Activated CD4-positive, alpha-beta T cell treated with anti-CD3 and anti-CD28 coated beads for 36 hours (primary cell): ENCODE measurements around the gene SLC38A11. TPM values are rescaled to one million over a fixed set of nuclear protein-coding genes. Genes with fewer than 3 reads are reported as not detected.

Source experiments
- ATAC-seq: fragments of 200-7000 bp; cut with Tn5 transposase; one replicate; pipeline ENCODE4 v1.10.0; 2021; ENCODE audit warnings: mild to moderate bottlenecking, moderate library complexity
- CTCF ChIA-PET: fragments of 350-600 bp; sonication (Branson Sonifier 250); formaldehyde crosslinking; loops from one replicate; lab custom pipeline; 2021; ENCODE audit warnings: antibody characterized with exemption; lab: Charles Lee
- POLR2A ChIA-PET: fragments of 350-600 bp; sonication (Branson Sonifier 250); formaldehyde crosslinking; loops from one replicate; lab custom pipeline; 2021; ENCODE audit warnings: antibody characterized with exemption, inconsistent platforms; lab: Charles Lee
- DNase-seq: peaks from one replicate; pipeline ENCODE4 v3.0.0-alpha.2; 2020
- H3K27ac Mint-ChIP-seq: one replicate; pipeline ENCODE4 v1.8.0; 2021; ENCODE audit warnings: mixed read lengths
- H3K27me3 Mint-ChIP-seq: one replicate; pipeline ENCODE4 v1.8.0; 2021; ENCODE audit warnings: mixed read lengths
- H3K36me3 Mint-ChIP-seq: one replicate; pipeline ENCODE4 v1.8.0; 2021; ENCODE audit warnings: low read depth, mixed read lengths
- H3K4me1 Mint-ChIP-seq: one replicate; pipeline ENCODE4 v1.8.0; 2021; ENCODE audit warnings: mixed read lengths
- H3K4me3 Mint-ChIP-seq: one replicate; pipeline ENCODE4 v1.8.0; 2021; ENCODE audit warnings: mild to moderate bottlenecking, moderate library complexity, mixed read lengths
- H3K9me3 Mint-ChIP-seq: one replicate; pipeline ENCODE4 v1.8.0; 2021; ENCODE audit warnings: low read depth, mixed read lengths
- intact Hi-C, 2 experiments: fragments of 100-400 bp; cut with DNase I in 1 of 2; cut with micrococcal nuclease in 1 of 2; formaldehyde crosslinking; loops; one replicate each; pipeline versions ENCODE4 v1.14.2 to v1.15.1; 2022 to 2024; cut with DNase I, micrococcal nuclease
- total RNA-seq, 2 experiments: library from RNA; stranded (reverse); gene quantifications; one replicate each; pipeline ENCODE4 v1.2.3, GENCODE V29; 2021

Gene SLC38A11
- total RNA-seq, 2 experiments from 2014 or later: not detected

DNA sequence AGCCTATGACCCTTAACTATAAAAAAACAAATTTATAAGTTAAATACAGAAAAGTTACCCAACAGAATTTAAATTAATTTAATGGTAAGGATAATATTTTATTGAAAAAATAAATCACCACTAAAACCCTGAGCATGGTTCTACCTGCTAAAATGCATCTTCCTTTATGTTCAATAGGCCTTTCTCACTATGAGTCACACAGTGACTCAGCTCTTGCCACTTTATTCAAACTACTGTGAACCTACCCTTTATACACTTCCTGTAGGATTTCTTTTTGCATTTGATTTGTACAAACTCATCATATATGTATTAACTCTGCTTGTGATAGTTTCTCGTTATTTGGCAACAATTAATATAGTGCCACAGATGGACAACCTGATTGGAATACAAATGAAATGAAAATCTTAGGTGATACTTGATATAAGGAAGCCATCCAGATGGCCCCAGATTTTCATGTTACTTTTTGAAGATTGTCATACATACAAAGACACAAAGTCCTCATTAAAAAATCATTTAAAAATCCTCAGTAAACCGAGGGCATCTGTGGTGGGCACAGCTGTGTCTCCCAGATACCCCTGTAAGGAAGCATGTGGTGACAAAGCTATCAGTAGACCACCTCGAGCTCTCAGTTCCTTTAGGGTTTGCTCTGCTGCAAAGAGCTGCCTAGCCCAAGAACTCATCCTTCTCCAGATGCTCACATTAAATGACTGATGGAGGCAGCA, 58.5 kb downstream of the SLC38A11 start:
- ChIA-PET POLR2A (interaction anchor here (0.6 kb wide), 1 partner anchor 1056 kb away, joined by 3 read pairs; no protein-coding TSS in a partner anchor), CTCF (interaction anchor here (1.2 kb wide), 1 partner anchor 21 kb away, joined by 3 read pairs; no protein-coding TSS in a partner anchor)
- no peaks in the 10 kb centered on the region for H3K36me3 Mint-ChIP-seq
- ATAC-seq: peak; percentile 90
- H3K9me3 Mint-ChIP-seq: peaks cover 4% of the 10 kb centered on the region
- DNase-seq: peak; percentile 13
- H3K27ac Mint-ChIP-seq: no peak overlapping the region
- no peak overlapping the region for H3K4me3 Mint-ChIP-seq
- no peaks in the 10 kb centered on the region for H3K27me3 Mint-ChIP-seq
- peaks cover 6% of the 10 kb centered on the region for H3K4me1 Mint-ChIP-seq
- intact Hi-C loops: loop anchor here in 1 of 2 experiments (1.0 kb wide), 1 partner anchor 14 kb away; no protein-coding TSS in a partner anchor

DNA sequence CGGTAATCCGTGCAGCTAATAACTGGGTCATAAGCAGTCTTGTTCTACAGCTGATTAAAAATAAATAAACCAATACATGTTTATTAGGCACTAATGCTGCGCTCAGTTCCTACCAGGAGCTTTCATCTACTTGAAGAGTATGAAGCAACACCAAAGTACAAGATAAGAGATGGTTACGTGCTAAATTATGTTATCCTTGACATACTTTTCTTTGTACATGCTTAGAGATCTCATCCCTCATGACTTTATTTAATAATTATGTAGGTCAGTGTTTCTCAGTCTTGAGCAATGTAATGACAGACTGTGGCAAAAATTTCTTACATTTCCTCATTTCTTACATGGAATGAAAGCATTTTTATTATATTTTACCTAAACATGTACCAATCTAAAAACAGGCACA, 59.1 kb downstream of the SLC38A11 start:
- ATAC-seq (no peak), DNase-seq (no peak)
- CTCF ChIA-PET: interaction anchor here (1.2 kb wide), 1 partner anchor 20 kb away, joined by 3 read pairs; no protein-coding TSS in a partner anchor
- Mint-ChIP-seq H3K4me1 (peaks cover 6% of the 10 kb centered on the region), H3K9me3 (peaks cover 4% of the 10 kb centered on the region), H3K27me3 (no peaks in the 10 kb centered on the region), H3K36me3 (no peaks in the 10 kb centered on the region), H3K27ac (no peak overlapping the region), H3K4me3 (no peak overlapping the region)
- intact Hi-C loops: loop anchor here in 1 of 2 experiments (1.0 kb wide), 1 partner anchor 14 kb away; no protein-coding TSS in a partner anchor
- POLR2A ChIA-PET: interaction anchor here (0.6 kb wide), 1 partner anchor 1057 kb away, joined by 3 read pairs; no protein-coding TSS in a partner anchor

DNA sequence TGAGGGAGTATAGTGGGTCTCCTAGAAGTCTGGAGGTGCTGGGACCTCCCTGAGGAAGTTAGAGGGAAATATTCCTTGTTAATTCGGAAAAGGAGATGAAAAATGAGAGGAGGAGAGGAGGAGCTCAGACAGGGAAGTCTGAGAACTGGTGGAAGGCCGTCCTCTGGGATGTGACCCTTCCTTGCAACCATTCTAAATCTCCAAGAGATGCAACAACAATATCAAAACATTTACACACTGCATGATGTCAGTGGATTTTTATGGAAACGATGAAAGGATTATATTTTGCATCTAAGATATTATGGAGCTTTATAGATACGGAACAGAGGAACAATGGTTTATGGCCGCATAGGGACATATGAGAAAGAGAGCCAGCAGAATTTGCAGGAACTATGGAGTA, 63.9 kb downstream of the SLC38A11 start:
- intact Hi-C loops: no loop called here
- POLR2A ChIA-PET: no interaction called here
- Mint-ChIP-seq H3K4me3 (no peak overlapping the region), H3K9me3 (no peaks in the 10 kb centered on the region), H3K27me3 (peaks cover 2% of the 10 kb centered on the region), H3K27ac (no peak overlapping the region), H3K36me3 (no peaks in the 10 kb centered on the region), H3K4me1 (no peaks in the 10 kb centered on the region)
- CTCF ChIA-PET: no interaction called here
- DNase-seq: no peak
- ATAC-seq: no peak

DNA sequence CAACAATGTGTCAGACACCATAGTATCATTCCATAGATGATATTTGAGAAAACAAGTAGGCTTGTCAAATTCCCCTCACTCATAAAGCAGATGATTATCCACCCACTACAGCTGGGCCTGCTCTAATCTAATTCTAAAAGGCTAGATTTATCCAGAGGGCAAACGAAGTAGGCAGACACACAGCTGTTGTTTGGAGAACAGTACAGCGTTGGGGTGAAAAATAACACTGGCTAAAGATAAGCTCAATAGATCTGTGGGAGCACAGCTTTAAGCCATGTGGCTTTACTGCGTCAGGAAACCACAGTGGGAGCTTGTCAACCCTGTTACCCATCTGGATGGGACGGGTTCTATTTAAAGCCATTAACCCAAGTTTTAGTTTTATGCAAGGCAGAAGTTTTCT, 64.8 kb downstream of the SLC38A11 start:
- Mint-ChIP-seq H3K4me3 (no peak overlapping the region), H3K9me3 (no peaks in the 10 kb centered on the region), H3K36me3 (no peaks in the 10 kb centered on the region), H3K4me1 (no peaks in the 10 kb centered on the region), H3K27me3 (peaks cover 2% of the 10 kb centered on the region), H3K27ac (no peak overlapping the region)
- DNase-seq: no peak
- intact Hi-C loops: no loop called here
- no peak for ATAC-seq
- ChIA-PET CTCF (no interaction called here), POLR2A (no interaction called here)

DNA sequence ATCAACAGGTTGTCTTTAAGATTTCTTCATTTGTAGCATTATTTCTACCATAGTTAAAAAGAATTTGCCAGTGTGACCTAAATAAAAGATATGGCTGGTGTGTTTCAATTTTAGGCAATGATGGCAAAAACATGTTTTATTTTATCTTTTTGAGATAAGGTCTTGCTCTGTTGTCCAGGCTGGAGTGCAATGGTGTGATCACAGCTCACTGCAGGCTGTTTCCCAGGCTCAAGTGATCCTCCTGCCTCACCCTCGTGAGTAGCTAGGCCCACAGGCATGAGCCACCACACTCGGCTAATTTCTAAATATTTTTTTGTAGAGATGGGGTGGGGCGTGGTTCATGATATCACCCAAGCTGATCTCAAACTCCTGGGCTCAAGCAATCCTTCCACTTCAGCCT, 66.7 kb downstream of the SLC38A11 start:
- no peak overlapping the region for H3K4me3 Mint-ChIP-seq
- DNase-seq (no peak), ATAC-seq (no peak)
- intact Hi-C loops: no loop called here
- CTCF ChIA-PET: interaction anchor here (0.6 to 0.7 kb wide), 2 partner anchors 21 to 115 kb away, joined by 3 read pairs; no protein-coding TSS in a partner anchor
- H3K4me1 Mint-ChIP-seq: no peaks in the 10 kb centered on the region
- H3K27ac Mint-ChIP-seq: no peak overlapping the region
- H3K36me3 Mint-ChIP-seq: no peaks in the 10 kb centered on the region
- POLR2A ChIA-PET: no interaction called here
- H3K27me3 Mint-ChIP-seq: peaks cover 2% of the 10 kb centered on the region
- no peaks in the 10 kb centered on the region for H3K9me3 Mint-ChIP-seq

DNA sequence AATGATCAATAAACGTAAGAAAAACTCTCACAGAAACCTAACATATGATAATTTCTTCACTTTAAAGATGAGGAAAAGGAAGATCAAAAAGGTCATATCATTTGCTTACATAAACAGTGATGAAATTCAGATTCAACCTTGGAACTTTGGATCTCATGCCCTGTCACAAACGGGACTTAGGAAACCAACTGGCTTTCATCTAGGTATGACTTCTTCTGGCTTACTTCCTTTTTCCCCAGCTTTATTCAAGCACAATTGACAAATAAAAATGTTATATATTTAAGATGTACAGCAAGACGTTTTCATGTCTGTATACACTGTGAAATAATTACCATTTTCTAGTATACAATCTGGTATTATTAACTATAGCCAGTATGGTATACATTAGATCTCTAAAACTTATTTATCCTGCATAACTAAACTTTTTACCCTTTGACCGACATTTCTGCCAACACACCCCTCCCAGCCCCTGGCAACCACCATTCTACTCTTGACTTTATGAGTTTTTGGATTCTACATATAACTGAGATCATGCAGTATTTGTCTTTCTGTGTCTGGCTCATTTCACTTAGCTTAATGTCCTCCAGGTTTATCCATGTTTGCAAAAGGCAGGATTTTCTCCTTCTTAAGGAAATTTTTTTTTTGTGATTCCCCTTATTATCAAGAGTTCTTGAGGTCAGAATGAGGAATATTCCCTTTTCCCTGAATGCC, 67.7 kb downstream of the SLC38A11 start:
- H3K4me1 Mint-ChIP-seq: no peaks in the 10 kb centered on the region
- POLR2A ChIA-PET: no interaction called here
- CTCF ChIA-PET: interaction anchor here (0.7 kb wide), 1 partner anchor 22 kb away, joined by 3 read pairs; no protein-coding TSS in a partner anchor
- H3K36me3 Mint-ChIP-seq: no peaks in the 10 kb centered on the region
- intact Hi-C loops: no loop called here
- DNase-seq (no peak), ATAC-seq (no peak)
- no peak overlapping the region for H3K27ac Mint-ChIP-seq
- peaks cover 2% of the 10 kb centered on the region for H3K27me3 Mint-ChIP-seq
- H3K4me3 Mint-ChIP-seq: no peak overlapping the region
- H3K9me3 Mint-ChIP-seq: no peaks in the 10 kb centered on the region

DNA sequence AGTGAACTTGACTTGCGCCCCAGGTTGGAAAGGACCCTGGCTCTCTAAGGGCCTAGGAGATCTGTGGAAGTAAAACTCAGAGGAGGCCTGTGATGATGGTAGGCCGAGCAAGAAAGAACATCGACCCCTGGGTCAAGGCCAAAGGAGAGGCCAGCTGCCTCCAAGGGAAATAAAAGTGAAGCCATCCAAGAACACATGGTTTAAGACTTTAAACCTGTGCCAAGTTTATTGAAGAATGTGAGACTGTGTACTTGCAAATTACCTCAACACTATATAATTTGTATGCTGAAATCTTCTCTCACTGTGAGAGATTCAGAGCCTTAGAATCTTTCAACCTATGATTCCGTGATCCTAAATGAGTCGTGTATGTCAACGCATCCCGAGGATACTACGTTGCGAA, 73.0 kb downstream of the SLC38A11 start:
- intact Hi-C loops: no loop called here
- DNase-seq (no peak), ATAC-seq (no peak)
- no peak overlapping the region for H3K4me3 Mint-ChIP-seq
- H3K36me3 Mint-ChIP-seq: no peaks in the 10 kb centered on the region
- H3K27ac Mint-ChIP-seq: no peak overlapping the region
- CTCF ChIA-PET: interaction anchor here (0.5 to 1.0 kb wide), 2 partner anchors 24 to 243 kb away, joined by 3 read pairs; no protein-coding TSS in a partner anchor
- POLR2A ChIA-PET: no interaction called here
- H3K4me1 Mint-ChIP-seq: no peaks in the 10 kb centered on the region
- H3K9me3 Mint-ChIP-seq: no peaks in the 10 kb centered on the region
- H3K27me3 Mint-ChIP-seq: no peaks in the 10 kb centered on the region

DNA sequence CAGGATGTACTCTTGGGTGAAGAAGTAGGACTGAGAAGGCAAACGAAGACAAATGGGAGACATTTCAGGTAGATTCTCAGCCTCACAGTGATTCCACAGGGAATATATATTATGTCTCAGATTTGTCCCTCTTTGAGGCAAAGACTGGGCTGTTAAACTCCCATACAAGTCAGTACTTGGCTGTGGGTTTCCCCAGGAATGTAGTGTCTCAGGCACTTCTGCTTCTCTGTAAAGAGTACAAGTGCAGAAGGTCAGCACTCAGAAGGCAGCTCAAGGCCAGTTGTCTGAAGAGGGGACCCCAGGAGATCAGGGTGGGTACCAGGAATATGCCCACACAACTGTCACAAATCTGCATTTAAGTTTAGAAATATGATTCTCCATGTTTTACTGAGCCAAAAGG, 73.8 kb downstream of the SLC38A11 start:
- POLR2A ChIA-PET: no interaction called here
- ATAC-seq (no peak), DNase-seq (no peak)
- CTCF ChIA-PET: interaction anchor here (0.5 to 1.2 kb wide), 3 partner anchors 25 to 244 kb away, joined by 3 to 4 read pairs (median 3); no protein-coding TSS in a partner anchor
- Mint-ChIP-seq H3K9me3 (no peaks in the 10 kb centered on the region), H3K27me3 (peaks cover 2% of the 10 kb centered on the region), H3K4me1 (no peaks in the 10 kb centered on the region), H3K36me3 (no peaks in the 10 kb centered on the region), H3K27ac (no peak overlapping the region), H3K4me3 (no peak overlapping the region)
- intact Hi-C loops: no loop called here

DNA sequence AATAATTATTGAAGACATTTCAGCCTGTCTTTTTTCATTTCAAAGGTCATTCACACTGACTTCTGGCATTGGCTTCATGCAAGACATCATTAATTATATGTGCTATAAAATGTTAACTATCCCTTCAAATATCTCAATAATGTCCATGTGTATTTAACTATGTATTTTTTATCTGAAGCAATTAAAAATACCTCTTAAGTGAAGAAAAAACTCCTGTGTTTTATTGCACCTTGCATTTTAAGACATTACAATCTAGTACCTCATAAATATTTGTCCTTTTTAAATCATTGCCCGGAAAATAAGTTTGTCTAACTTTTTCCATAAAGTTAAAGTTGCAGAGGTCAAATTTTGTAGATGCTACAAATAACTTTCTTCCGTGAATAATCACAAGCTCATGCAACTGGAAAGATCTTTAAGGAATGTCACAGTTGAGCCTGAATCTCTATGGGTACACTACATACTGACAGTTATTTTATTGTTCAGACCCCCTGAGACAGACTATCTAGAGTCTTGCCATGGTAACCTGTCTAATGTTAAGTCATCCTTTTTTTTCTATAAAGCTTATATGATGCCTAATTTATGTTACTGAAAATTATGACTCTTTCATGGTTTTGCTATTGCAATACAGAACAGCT, 75.3 kb downstream of the SLC38A11 start:
- Mint-ChIP-seq H3K36me3 (no peaks in the 10 kb centered on the region), H3K4me3 (no peak overlapping the region), H3K4me1 (no peaks in the 10 kb centered on the region), H3K27ac (no peak overlapping the region), H3K27me3 (peaks cover 3% of the 10 kb centered on the region), H3K9me3 (no peaks in the 10 kb centered on the region)
- CTCF ChIA-PET: interaction anchor here (0.6 to 0.7 kb wide), 2 partner anchors 38 to 294 kb away, joined by 3 to 5 read pairs; no protein-coding TSS in a partner anchor
- intact Hi-C loops: no loop called here
- ATAC-seq (no peak), DNase-seq (no peak)
- POLR2A ChIA-PET: no interaction called here

DNA sequence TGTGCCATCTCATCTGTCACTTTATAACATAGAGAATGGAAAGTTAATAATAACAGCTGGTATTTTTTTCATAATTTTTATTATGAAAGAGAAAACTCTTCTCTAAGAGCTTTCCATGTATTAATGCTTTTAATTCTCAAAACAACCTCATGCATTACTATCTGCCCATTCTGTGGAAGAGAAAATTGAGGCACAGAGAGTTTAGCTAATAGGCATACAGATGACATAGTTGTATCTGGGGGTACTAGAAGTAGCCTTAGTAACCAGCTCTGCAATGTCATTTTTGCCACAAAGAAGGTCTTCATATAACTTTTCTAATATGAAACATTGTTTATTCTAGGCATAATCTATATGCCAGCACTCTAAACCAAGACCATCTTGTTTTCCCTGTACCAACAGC, 77.4 kb downstream of the SLC38A11 start:
- H3K27ac Mint-ChIP-seq: no peak overlapping the region
- intact Hi-C loops: no loop called here
- no peak overlapping the region for H3K4me3 Mint-ChIP-seq
- H3K27me3 Mint-ChIP-seq: peaks cover 3% of the 10 kb centered on the region
- DNase-seq (no peak), ATAC-seq (no peak)
- ChIA-PET CTCF (no interaction called here), POLR2A (no interaction called here)
- no peaks in the 10 kb centered on the region for H3K36me3 Mint-ChIP-seq
- H3K9me3 Mint-ChIP-seq: no peaks in the 10 kb centered on the region
- no peaks in the 10 kb centered on the region for H3K4me1 Mint-ChIP-seq

DNA sequence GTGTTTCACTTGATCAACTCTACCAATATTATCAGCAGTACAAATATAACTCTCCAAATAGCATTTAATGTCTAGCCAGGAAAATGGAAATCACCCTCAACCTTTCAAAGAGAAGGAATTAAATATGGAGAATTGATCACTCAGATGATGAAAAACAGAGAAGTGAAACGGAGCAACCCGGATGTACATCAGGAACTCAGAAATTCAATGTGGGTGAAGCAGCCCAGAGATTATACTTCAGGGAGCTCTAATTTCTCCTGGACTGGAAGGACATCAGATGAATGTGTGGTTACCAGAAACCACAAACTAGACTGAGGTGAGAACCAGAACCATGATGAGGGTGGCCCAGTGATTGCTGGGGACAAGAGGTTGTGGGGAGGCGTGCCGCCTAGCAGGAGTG, 78.2 kb downstream of the SLC38A11 start:
- ATAC-seq: no peak
- Mint-ChIP-seq H3K27ac (no peak overlapping the region), H3K4me1 (no peaks in the 10 kb centered on the region), H3K27me3 (peaks cover 3% of the 10 kb centered on the region), H3K4me3 (no peak overlapping the region), H3K9me3 (no peaks in the 10 kb centered on the region), H3K36me3 (no peaks in the 10 kb centered on the region)
- DNase-seq: no peak
- ChIA-PET POLR2A (no interaction called here), CTCF (interaction anchor here (0.6 kb wide), 1 partner anchor 345 kb away, joined by 3 read pairs; no protein-coding TSS in a partner anchor)
- intact Hi-C loops: no loop called here
